Loucy (cell line): Measurements from ENCODE around the gene TMEM150B.
A peak's percentile ranks its signal among the peaks of the same experiment; 100 is the strongest.

Source experiments
- H2AFZ ChIP-seq: fragments of 200-600 bp; sonication (generic); 2 replicates; pipeline ENCODE4 v1.6.0; 2016; ENCODE audit warnings: antibody characterized with exemption, mild to moderate bottlenecking, low read length, moderate library complexity
- H3F3A ChIP-seq: fragments of 200-600 bp; 2 replicates; pipeline ENCODE4 v1.6.0; 2016; ENCODE audit warnings: antibody characterized with exemption, low read depth, mild to moderate bottlenecking
- H3K27me3 ChIP-seq: fragments of 200-600 bp; sonication (generic); 2 replicates; pipeline ENCODE4 v1.6.1; 2014; ENCODE audit warnings: low read length, mild to moderate bottlenecking; ENCODE audit not compliant: insufficient read depth, poor library complexity, severe bottlenecking
- H3K36me3 ChIP-seq: fragments of 200-600 bp; sonication (generic); 2 replicates; pipeline ENCODE4 v1.6.1; 2016; ENCODE audit warnings: low read length; ENCODE audit not compliant: insufficient read depth
- H3K4me1 ChIP-seq: fragments of 200-600 bp; sonication (generic); 2 replicates; pipeline ENCODE4 v1.5.1; 2014; ENCODE audit warnings: low read length, mild to moderate bottlenecking; ENCODE audit not compliant: insufficient read depth, poor library complexity, severe bottlenecking
- H3K4me2 ChIP-seq: fragments of 200-600 bp; sonication (generic); 2 replicates; pipeline ENCODE4 v1.6.0; 2014; ENCODE audit warnings: antibody characterized with exemption, low read length, low read depth, mild to moderate bottlenecking; ENCODE audit not compliant: poor library complexity, severe bottlenecking
- H3K4me3 ChIP-seq: fragments of 200-600 bp; sonication (generic); 2 replicates; pipeline ENCODE4 v1.5.1; 2014; ENCODE audit warnings: low read length, mild to moderate bottlenecking, mixed read lengths; ENCODE audit not compliant: poor library complexity, severe bottlenecking
- H3K79me2 ChIP-seq: fragments of 200-600 bp; sonication (generic); 2 replicates; pipeline ENCODE4 v1.6.1; 2014; ENCODE audit warnings: low read length; ENCODE audit not compliant: insufficient read depth
- H3K9ac ChIP-seq: fragments of 200-600 bp; sonication (generic); 2 replicates; pipeline ENCODE4 v1.6.0; 2014; ENCODE audit warnings: mild to moderate bottlenecking, low read depth, low read length, moderate library complexity; ENCODE audit not compliant: poor library complexity, severe bottlenecking
- H3K9me2 ChIP-seq: fragments of 200-600 bp; sonication (generic); replicated peaks from 2 replicates; pipeline ENCODE4 v1.6.1; 2016; ENCODE audit warnings: low read depth, low read length, mixed read lengths
- H3K9me3 ChIP-seq: fragments of 200-600 bp; sonication (generic); 2 replicates; pipeline ENCODE4 v1.6.1; 2014; ENCODE audit warnings: mild to moderate bottlenecking, antibody characterized with exemption, low read length, low read depth; ENCODE audit not compliant: insufficient read depth
- H4K20me1 ChIP-seq: fragments of 200-600 bp; sonication (generic); 2 replicates; pipeline ENCODE4 v1.6.0; 2014; ENCODE audit warnings: antibody characterized with exemption, low read length, mild to moderate bottlenecking; ENCODE audit not compliant: insufficient read depth, poor library complexity, severe bottlenecking
- CTCF ChIP-seq: fragments of 200-600 bp; sonication (generic); conservative IDR thresholded peaks from 2 replicates; pipeline ENCODE4 v1.5.1; 2014; ENCODE audit warnings: mild to moderate bottlenecking, antibody characterized with exemption, low read length
- EZH2phosphoT487 ChIP-seq: fragments of 200-600 bp; IDR thresholded peaks from 2 replicates; pipeline ENCODE4 v1.6.1; 2018; ENCODE audit warnings: antibody characterized with exemption, mild to moderate bottlenecking, moderate library complexity, borderline replicate concordance

TMEM150B gene

GRCh38 chr19:55285229-55285890, 39.8 kb downstream of the TMEM150B start:
- Histone ChIP-seq H3K36me3 (no peaks in the 10 kb centered on the region), H3K4me1 (peaks cover 7% of the 10 kb centered on the region), H3K4me2 (no peak overlapping the region), H3K9me2 (no peaks in the 10 kb centered on the region), H4K20me1 (no peaks in the 10 kb centered on the region), H2AFZ (no peak overlapping the region), H3K27me3 (no peaks in the 10 kb centered on the region), H3F3A (peaks cover 6% of the 10 kb centered on the region; the same call in 1 of the 2 replicates), H3K4me3 (no peak overlapping the region), H3K9ac (no peak overlapping the region), H3K79me2 (no peaks in the 10 kb centered on the region), H3K9me3 (no peaks in the 10 kb centered on the region)
- TF ChIP-seq EZH2phosphoT487 (no peak), CTCF (no peak)

DNA sequence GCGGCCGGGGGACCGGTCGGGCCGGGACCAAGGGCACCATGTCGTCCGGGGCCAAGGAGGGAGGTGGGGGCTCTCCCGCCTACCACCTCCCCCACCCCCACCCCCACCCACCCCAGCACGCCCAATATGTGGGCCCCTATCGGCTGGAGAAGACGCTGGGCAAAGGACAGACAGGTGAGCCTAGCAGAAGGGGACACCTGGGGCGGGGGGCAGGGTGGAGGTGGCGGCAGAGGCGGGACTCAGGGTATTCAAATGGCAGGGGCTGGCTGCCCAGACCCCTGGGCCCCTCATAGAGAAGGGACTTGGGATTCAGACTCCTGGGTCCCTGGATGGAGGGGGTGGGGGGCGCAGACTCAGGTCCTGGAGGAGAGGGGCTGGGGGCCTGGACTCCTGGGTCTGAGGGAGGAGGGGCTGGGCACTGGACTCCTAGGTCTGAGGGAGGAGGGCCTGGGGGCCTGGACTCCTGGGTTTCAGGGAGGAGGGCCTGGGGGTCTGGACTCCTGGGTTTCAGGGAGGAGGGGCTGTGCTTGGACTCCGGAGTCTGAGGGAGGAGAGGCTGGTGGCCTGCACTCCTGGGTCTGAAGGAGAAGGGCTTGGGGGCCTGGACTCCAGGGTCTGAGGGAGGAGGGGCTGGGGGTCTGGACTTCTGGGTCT, 40.6 kb downstream of the TMEM150B start:
- H3F3A ChIP-seq = peaks cover 6% of the 10 kb centered on the region; the same call in 1 of the 2 replicates
- no peaks in the 10 kb centered on the region for H3K27me3 ChIP-seq
- no peaks in the 10 kb centered on the region for H3K9me3 ChIP-seq
- TF ChIP-seq CTCF = no peak
- no peak for TF ChIP-seq EZH2phosphoT487
- peaks cover 1% of the 10 kb centered on the region; the same call in 1 of the 2 replicates for H3K79me2 ChIP-seq
- no peaks in the 10 kb centered on the region for H4K20me1 ChIP-seq
- no peaks in the 10 kb centered on the region for H3K36me3 ChIP-seq
- no peak overlapping the region for H3K4me3 ChIP-seq
- no peaks in the 10 kb centered on the region for H3K9me2 ChIP-seq
- peaks cover 7% of the 10 kb centered on the region for H3K4me1 ChIP-seq
- no peak overlapping the region for H3K9ac ChIP-seq
- no peak overlapping the region for H2AFZ ChIP-seq
- no peak overlapping the region for H3K4me2 ChIP-seq

GRCh38 chr19:55283548-55284377, 41.4 kb downstream of the TMEM150B start, which contains the start of gene BRSK1:
Gene BRSK1, plus strand, starts transcription at chr19:55283997. Its CDS starts 446 bp downstream, at chr19:55284443.
- H3K4me2 ChIP-seq = no peak within 1 kb of the TSS
- peaks cover 9% of the 10 kb centered on the region for H3K79me2 ChIP-seq
- H2AFZ ChIP-seq = peak within 1 kb of the TSS; percentile 49; the same call in 1 of the 2 replicates
- H3K9ac ChIP-seq = no peak within 1 kb of the TSS
- H3K36me3 ChIP-seq = no peaks in the 10 kb centered on the region
- peaks cover 6% of the 10 kb centered on the region; the same call in 1 of the 2 replicates for H3F3A ChIP-seq
- no peaks in the 10 kb centered on the region for H3K27me3 ChIP-seq
- H3K4me3 ChIP-seq = peak within 1 kb of the TSS; percentile 24
- H3K9me2 ChIP-seq = no peaks in the 10 kb centered on the region
- TF ChIP-seq EZH2phosphoT487 (no peak), CTCF (no peak)
- H3K9me3 ChIP-seq = no peaks in the 10 kb centered on the region
- H3K4me1 ChIP-seq = peaks cover 13% of the 10 kb centered on the region
- no peaks in the 10 kb centered on the region for H4K20me1 ChIP-seq
